Right lobe of liver (tissue), 6 donors: Measurements from ENCODE around the gene FOXN4. TPM values are rescaled to one million over a fixed set of nuclear protein-coding genes. Genes with fewer than 3 reads are reported as not detected.

ENCODE experiments used
- ATAC-seq, 4 donors: fragments of 200-7000 bp; cut with Tn5 transposase; one replicate each; pipeline ENCODE4 v1.9.1; 2020; ENCODE audit warnings: mild to moderate bottlenecking in 4 of 4, moderate library complexity in 4 of 4
- DNase-seq, 3 donors: peaks; one replicate each; pipeline ENCODE4 v3.0.0-alpha.2; 2020
- H3K27ac ChIP-seq, 3 donors: fragments of 200-600 bp; one replicate each; pipeline ENCODE4 v1.8.0; 2022
- H3K27me3 ChIP-seq, 2 donors: fragments of 200-600 bp; one replicate each; pipeline ENCODE4 v1.8.0; 2022
- H3K36me3 ChIP-seq, 4 donors: fragments of 200-600 bp; sonication (generic) in 1 of 4; one replicate each; pipeline versions ENCODE4 v1.5.1 to v1.8.0; 2017 to 2022; ENCODE audit warnings: control low read depth in 1 of 4
- H3K4me1 ChIP-seq, 4 donors: fragments of 200-600 bp; sonication (generic) in 1 of 4; one replicate each; pipeline versions ENCODE4 v1.5.1 to v1.8.0; 2017 to 2022; ENCODE audit warnings: control low read depth in 1 of 4
- H3K4me3 ChIP-seq, 3 donors: fragments of 200-600 bp; one replicate each; pipeline ENCODE4 v1.8.0; 2022
- H3K9me3 ChIP-seq, 4 donors: fragments of 200-600 bp; sonication (generic) in 1 of 4; one replicate each; pipeline versions ENCODE4 v1.5.1 to v1.8.0; 2017 to 2022; ENCODE audit warnings: control low read depth in 1 of 4
- POLR2A ChIP-seq: fragments of 450-650 bp; IDR thresholded peaks from one replicate; pipeline ENCODE4 v1.6.1; 2017; ENCODE audit warnings: antibody characterized with exemption, mild to moderate bottlenecking
- WGBS: methylation state at CpG from one replicate; pipeline ENCODE4 v1.1.6; 2018; ENCODE audit warnings: low coverage, low lambda C conversion rate; ENCODE audit not compliant: insufficient coverage; ENCODE audit errors: missing lambda C conversion rate; 5-methylcytosine and 5-hydroxymethylcytosine counted together
- intact Hi-C, 2 donors: fragments of 100-400 bp; cut with DNase I; formaldehyde crosslinking; loops; one replicate each; pipeline versions ENCODE4 v1.11.2 to v1.14.1; 2022
- total RNA-seq, 6 experiments: library from RNA; depleted of rRNA in 2 of 6; stranded (reverse); fragments of >200 nt in 2 of 6; fragmentation: NEBNext Ultra II Directional in 3 of 6; extraction: Animal tissue kit (Norgen Biotek cat#: 25700) in 3 of 6; gene quantifications; one replicate each; pipeline versions ENCODE4 v1.1.0 to v1.2.4, GENCODE V29; 2016 to 2023
- TF ChIP-seq, protein P1 (sequence below), 4 donors: fragments of 200-600 bp in 3 of 4; fragments of 450-650 bp in 1 of 4; IDR thresholded peaks; one replicate each; pipeline versions ENCODE4 v1.5.1 to v1.8.0; 2016 to 2022; ENCODE audit warnings: antibody characterized with exemption in 4 of 4, mild to moderate bottlenecking in 2 of 4
- donor health status: DM: no; HTN: yes; CAD: no.
- donor health status: DM: no; HTN: no; CAD: no.
- donor health status: DM: no; HTN: no; CAD: no.
- donor health status: DM: no; HTN: yes; CAD: no.
- donor health status: DM: no; HTN: yes; CAD: no.

Gene FOXN4
- total RNA-seq, 6 experiments from 2014 or later: 0.06 to 0.86 (median 0.15) TPM; not detected in 2

DNA sequence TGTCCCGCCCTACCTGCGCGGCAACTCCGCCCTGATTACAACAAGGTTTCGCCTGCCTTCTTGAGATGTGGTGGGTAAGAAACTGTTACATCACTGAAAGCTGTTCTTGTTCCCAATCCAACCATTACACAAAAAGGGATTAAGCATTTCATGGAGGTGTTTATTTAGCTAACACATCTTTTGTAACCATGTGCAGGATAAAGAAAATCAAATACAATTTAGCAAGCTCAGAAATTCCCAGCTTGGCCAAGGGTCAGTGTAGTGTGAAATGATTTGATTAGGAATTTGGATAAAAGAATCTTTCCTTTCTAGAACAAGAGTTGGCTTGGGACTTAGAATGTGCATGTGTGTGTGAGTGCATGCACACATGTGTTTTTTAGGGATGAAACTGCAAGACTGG lies 6.3 kb downstream of the FOXN4 start:
- H3K27me3 ChIP-seq: no peaks in the 10 kb centered on the region
- DNase-seq (no peak), ATAC-seq (peak in 3 of 4 donors; percentile 19 to 73 (median 59))
- peaks cover 0 to 10% (median 0%) of the 10 kb centered on the region in 4 donors for H3K4me1 ChIP-seq
- intact Hi-C loops: no loop called here
- 35% methylated on average over 5 of the region's 5 CpGs for WGBS
- H3K36me3 ChIP-seq: no peaks in the 10 kb centered on the region
- no peak overlapping the region for H3K27ac ChIP-seq
- TF ChIP-seq, protein P1, sequence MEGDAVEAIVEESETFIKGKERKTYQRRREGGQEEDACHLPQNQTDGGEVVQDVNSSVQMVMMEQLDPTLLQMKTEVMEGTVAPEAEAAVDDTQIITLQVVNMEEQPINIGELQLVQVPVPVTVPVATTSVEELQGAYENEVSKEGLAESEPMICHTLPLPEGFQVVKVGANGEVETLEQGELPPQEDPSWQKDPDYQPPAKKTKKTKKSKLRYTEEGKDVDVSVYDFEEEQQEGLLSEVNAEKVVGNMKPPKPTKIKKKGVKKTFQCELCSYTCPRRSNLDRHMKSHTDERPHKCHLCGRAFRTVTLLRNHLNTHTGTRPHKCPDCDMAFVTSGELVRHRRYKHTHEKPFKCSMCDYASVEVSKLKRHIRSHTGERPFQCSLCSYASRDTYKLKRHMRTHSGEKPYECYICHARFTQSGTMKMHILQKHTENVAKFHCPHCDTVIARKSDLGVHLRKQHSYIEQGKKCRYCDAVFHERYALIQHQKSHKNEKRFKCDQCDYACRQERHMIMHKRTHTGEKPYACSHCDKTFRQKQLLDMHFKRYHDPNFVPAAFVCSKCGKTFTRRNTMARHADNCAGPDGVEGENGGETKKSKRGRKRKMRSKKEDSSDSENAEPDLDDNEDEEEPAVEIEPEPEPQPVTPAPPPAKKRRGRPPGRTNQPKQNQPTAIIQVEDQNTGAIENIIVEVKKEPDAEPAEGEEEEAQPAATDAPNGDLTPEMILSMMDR (IDR thresholded peaks at IDR 0.05): no peak
- TF ChIP-seq POLR2A: no peak
- no peak overlapping the region for H3K4me3 ChIP-seq
- H3K9me3 ChIP-seq: no peaks in the 10 kb centered on the region

DNA sequence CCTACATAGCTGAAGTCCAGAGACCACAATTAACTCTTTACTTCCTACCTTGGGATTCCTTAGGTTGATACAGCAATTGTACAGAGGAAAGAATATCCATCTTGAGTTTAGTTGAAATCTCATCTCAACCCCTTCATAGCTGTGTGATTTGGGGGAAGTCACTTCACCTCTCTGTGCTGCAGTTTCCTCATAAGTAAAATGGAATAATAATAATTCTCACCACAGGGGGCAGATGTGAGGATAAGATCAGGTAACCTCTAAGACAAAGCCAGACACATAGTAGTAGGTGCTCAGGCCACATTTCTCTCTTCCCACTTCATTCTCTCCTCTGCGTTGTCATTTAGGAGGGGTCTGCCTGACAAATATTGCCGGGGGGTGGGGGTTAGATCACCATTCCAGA lies 6.7 kb downstream of the FOXN4 start:
- intact Hi-C loops: no loop called here
- Histone ChIP-seq H3K4me3 (no peak overlapping the region), H3K9me3 (no peaks in the 10 kb centered on the region), H3K4me1 (peaks cover 0 to 10% (median 0%) of the 10 kb centered on the region in 4 donors), H3K27ac (no peak overlapping the region), H3K27me3 (no peaks in the 10 kb centered on the region), H3K36me3 (no peaks in the 10 kb centered on the region)
- ATAC-seq: peak in 3 of 4 donors; percentile 11 to 45 (median 23)
- DNase-seq: no peak
- TF ChIP-seq POLR2A: no peak
- TF ChIP-seq, protein P1 (IDR thresholded peaks at IDR 0.05): peak in 2 of 4 donors; percentile 9 to 23
- WGBS: 52% methylated on average over 2 of the region's 2 CpGs

DNA sequence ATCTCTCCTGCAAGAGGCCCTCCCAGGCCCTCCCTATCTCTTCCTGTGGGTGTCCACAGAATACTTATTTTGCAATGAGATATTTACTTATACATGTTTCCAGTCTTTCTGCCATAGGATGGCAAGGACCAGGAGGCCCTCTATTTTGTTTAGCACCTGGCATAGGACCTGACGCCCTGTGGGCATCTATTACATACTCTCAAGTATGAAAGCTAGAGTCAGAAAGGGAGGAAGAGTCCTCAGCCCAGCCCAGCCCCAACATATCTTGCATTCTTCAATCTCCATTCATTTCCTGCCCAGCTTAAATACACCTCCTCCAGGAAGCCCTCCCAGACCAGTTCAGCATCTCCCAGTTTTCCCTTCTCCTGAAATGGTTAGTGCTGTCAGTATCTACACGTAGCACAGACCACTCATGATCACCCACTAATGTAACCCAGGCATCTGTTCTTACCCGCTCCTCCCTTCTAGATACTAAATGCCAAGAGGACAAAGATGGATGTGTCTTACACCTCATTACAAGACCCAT lies 7.4 kb downstream of the FOXN4 start:
- no peak overlapping the region for H3K27ac ChIP-seq
- no peaks in the 10 kb centered on the region for H3K36me3 ChIP-seq
- no peak overlapping the region for H3K4me3 ChIP-seq
- intact Hi-C loops: no loop called here
- 79% methylated on average over 3 of the region's 3 CpGs for WGBS
- ATAC-seq: no peak
- peaks cover 0 to 10% (median 0%) of the 10 kb centered on the region in 4 donors for H3K4me1 ChIP-seq
- no peak for DNase-seq
- H3K9me3 ChIP-seq: no peaks in the 10 kb centered on the region
- no peak for TF ChIP-seq POLR2A
- TF ChIP-seq, protein P1 (IDR thresholded peaks at IDR 0.05): no peak
- H3K27me3 ChIP-seq: no peaks in the 10 kb centered on the region

DNA sequence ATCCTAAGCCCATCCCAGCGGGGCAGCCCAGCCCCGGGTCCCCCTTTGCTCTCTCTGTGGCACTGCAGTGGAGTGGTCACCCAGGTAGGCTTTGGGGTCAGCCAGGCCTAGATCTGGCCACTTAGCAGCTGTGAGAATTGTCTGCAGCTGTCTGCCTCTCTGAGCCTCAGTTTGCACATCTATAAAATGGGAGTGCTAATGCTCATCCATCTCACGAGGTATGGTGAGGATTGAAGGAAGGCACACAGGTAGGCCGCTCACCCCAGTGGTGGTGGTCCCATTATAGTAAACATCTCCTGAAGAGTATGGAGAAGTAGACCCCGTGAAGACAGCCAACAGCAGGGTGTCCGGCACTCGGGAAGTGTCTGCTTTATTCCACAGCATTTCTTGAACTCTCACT lies 9.2 kb downstream of the FOXN4 start:
- H3K27me3 ChIP-seq: no peaks in the 10 kb centered on the region
- H3K36me3 ChIP-seq: no peaks in the 10 kb centered on the region
- no peak for TF ChIP-seq POLR2A
- TF ChIP-seq, protein P1 (IDR thresholded peaks at IDR 0.05): no peak
- no peak for ATAC-seq
- no peak overlapping the region for H3K27ac ChIP-seq
- intact Hi-C loops: no loop called here
- no peaks in the 10 kb centered on the region for H3K9me3 ChIP-seq
- H3K4me1 ChIP-seq: peaks cover 0 to 10% (median 0%) of the 10 kb centered on the region in 4 donors
- DNase-seq: no peak
- no CpG with 5 or more reads among the region's 7 CpGs for WGBS
- H3K4me3 ChIP-seq: no peak overlapping the region
